ENCODE results near the gene LRFN2.

DNA sequence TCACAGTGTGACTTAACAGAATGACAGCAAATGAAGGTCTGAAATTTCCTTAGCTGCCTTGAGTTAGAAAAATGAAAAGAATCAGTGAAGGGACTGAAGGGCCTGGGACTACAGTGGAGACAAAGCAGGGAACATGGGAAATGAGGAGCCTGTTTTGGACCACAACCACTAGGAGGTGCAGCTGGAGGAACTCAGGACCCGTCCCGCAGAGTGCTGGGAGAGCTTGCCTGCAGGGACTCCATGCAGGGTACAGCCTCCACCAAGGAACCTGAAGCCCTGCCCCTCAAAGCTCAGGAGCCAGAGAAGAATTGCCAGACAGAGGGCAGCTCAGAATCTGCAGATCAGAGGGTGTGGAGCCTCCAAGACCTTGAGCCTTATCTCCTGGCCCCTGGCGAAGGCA lies 50.7 kb downstream of the LRFN2 start:
- TF ChIP-seq POLR2A (IDR thresholded peaks at IDR 0.05) (no peak), POLR2AphosphoS5 (IDR thresholded peaks at IDR 0.05) (no peak)
- TF ChIP-seq, protein P1, sequence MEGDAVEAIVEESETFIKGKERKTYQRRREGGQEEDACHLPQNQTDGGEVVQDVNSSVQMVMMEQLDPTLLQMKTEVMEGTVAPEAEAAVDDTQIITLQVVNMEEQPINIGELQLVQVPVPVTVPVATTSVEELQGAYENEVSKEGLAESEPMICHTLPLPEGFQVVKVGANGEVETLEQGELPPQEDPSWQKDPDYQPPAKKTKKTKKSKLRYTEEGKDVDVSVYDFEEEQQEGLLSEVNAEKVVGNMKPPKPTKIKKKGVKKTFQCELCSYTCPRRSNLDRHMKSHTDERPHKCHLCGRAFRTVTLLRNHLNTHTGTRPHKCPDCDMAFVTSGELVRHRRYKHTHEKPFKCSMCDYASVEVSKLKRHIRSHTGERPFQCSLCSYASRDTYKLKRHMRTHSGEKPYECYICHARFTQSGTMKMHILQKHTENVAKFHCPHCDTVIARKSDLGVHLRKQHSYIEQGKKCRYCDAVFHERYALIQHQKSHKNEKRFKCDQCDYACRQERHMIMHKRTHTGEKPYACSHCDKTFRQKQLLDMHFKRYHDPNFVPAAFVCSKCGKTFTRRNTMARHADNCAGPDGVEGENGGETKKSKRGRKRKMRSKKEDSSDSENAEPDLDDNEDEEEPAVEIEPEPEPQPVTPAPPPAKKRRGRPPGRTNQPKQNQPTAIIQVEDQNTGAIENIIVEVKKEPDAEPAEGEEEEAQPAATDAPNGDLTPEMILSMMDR (IDR thresholded peaks at IDR 0.05): no peak

Measured in breast epithelium (tissue), 3 donors.